Epithelial cell of esophagus (primary cell): ENCODE results near the gene SPINK1.

Experiments used
- DNase-seq: peaks from one replicate; pipeline ENCODE4 v3.0.0; 2010; ENCODE audit warnings: low read depth
- H3K4me3 ChIP-seq: 2 replicates; pipeline ENCODE4 v1.5.1; 2011; ENCODE audit warnings: mild to moderate bottlenecking, low read length, control low read depth
- TF ChIP-seq, protein P1 (sequence below): IDR thresholded peaks from 2 replicates; pipeline ENCODE4 v1.5.1; 2011; ENCODE audit warnings: low read depth, mild to moderate bottlenecking, low read length, control low read depth, inconsistent platforms; ENCODE audit not compliant: insufficient read depth; ENCODE audit errors: missing control alignments

The SPINK1 gene

GRCh38 chr5:147776989-147777388, 54.5 kb downstream of the SPINK1 start:
- H3K4me3 ChIP-seq = no peak overlapping the region
- DNase-seq = no peak
- TF ChIP-seq, protein P1, sequence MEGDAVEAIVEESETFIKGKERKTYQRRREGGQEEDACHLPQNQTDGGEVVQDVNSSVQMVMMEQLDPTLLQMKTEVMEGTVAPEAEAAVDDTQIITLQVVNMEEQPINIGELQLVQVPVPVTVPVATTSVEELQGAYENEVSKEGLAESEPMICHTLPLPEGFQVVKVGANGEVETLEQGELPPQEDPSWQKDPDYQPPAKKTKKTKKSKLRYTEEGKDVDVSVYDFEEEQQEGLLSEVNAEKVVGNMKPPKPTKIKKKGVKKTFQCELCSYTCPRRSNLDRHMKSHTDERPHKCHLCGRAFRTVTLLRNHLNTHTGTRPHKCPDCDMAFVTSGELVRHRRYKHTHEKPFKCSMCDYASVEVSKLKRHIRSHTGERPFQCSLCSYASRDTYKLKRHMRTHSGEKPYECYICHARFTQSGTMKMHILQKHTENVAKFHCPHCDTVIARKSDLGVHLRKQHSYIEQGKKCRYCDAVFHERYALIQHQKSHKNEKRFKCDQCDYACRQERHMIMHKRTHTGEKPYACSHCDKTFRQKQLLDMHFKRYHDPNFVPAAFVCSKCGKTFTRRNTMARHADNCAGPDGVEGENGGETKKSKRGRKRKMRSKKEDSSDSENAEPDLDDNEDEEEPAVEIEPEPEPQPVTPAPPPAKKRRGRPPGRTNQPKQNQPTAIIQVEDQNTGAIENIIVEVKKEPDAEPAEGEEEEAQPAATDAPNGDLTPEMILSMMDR = no peak
